Measurements from ENCODE around the gene SPIB. TPM values are rescaled to one million over a fixed set of nuclear protein-coding genes. Genes with fewer than 3 reads are reported as not detected.

The SPIB gene
- total and polyA plus RNA-seq, 2 experiments from 2014 or later: 12.6 to 17.5 TPM

- H3K36me3 ChIP-seq (ENCODE audit: insufficient read depth): no peaks in the 10 kb centered on the region
- no peak overlapping the region for H3K27ac Mint-ChIP-seq
- peaks cover 13% of the 10 kb centered on the region for H3K27me3 Mint-ChIP-seq (ENCODE audit: insufficient read depth, low read depth, poor library complexity)
- H4K20me1 ChIP-seq (replicated peaks; ENCODE audit: insufficient read depth): no peaks in the 10 kb centered on the region; the same call in 1 of the 2 replicates
- peaks cover 36% of the 10 kb centered on the region for H3K36me3 Mint-ChIP-seq (ENCODE audit: low read depth)
- peak overlapping the region; percentile 98 for H3K4me2 ChIP-seq
- no peak overlapping the region for H3K27ac ChIP-seq (ENCODE audit: low read depth)
- H3K9me3 Mint-ChIP-seq: peaks cover 3% of the 10 kb centered on the region; the same call in 2 of the 3 replicates
- no peak overlapping the region for H3K4me3 Mint-ChIP-seq
- H3K4me3 ChIP-seq: peak overlapping the region; percentile 78
- H3K79me2 ChIP-seq (replicated peaks; ENCODE audit: insufficient read depth): peaks cover 6% of the 10 kb centered on the region; the same call in 1 of the 2 replicates
- no peaks in the 10 kb centered on the region for H3K9me2 ChIP-seq (ENCODE audit: insufficient read depth)
- no peak overlapping the region for H2AFZ ChIP-seq
- H3F3A ChIP-seq (replicated peaks; ENCODE audit: low read depth): peaks cover 14% of the 10 kb centered on the region; the same call in 1 of the 2 replicates
- ATAC-seq: no peak
- peaks cover 25% of the 10 kb centered on the region for H3K4me1 Mint-ChIP-seq
- no peaks in the 10 kb centered on the region for H3K27me3 ChIP-seq (ENCODE audit: insufficient read depth)
- peaks cover 14% of the 10 kb centered on the region; the same call in 1 of the 2 replicates for H3K4me1 ChIP-seq (ENCODE audit: insufficient read depth)
- DNase-seq (ENCODE audit: low spot score): peak; percentile 30
- no peak for TF ChIP-seq NANOG (IDR thresholded peaks at IDR 0.05; ENCODE audit: borderline replicate concordance)
- no peak for TF ChIP-seq ZNF114 (CRISPR knock-in tag; IDR thresholded peaks at IDR 0.05)
- no peak for TF ChIP-seq CREB1 (CRISPR knock-in tag; IDR thresholded peaks at IDR 0.05; ENCODE audit: low read depth)
- TF ChIP-seq ZNF331 (CRISPR knock-in tag; IDR thresholded peaks at IDR 0.05; ENCODE audit: low read depth): no peak
- TF ChIP-seq EZH2 (IDR thresholded peaks at IDR 0.05; ENCODE audit: low read depth, unreplicated experiment): no peak
- no peak for TF ChIP-seq STAT1 (IDR thresholded peaks at IDR 0.05; ENCODE audit: unreplicated experiment)
- no peak for TF ChIP-seq CTCF (conservative IDR thresholded peaks at IDR 0.05; ENCODE audit: low read depth in 2 of 2)
- TF ChIP-seq, protein P1, sequence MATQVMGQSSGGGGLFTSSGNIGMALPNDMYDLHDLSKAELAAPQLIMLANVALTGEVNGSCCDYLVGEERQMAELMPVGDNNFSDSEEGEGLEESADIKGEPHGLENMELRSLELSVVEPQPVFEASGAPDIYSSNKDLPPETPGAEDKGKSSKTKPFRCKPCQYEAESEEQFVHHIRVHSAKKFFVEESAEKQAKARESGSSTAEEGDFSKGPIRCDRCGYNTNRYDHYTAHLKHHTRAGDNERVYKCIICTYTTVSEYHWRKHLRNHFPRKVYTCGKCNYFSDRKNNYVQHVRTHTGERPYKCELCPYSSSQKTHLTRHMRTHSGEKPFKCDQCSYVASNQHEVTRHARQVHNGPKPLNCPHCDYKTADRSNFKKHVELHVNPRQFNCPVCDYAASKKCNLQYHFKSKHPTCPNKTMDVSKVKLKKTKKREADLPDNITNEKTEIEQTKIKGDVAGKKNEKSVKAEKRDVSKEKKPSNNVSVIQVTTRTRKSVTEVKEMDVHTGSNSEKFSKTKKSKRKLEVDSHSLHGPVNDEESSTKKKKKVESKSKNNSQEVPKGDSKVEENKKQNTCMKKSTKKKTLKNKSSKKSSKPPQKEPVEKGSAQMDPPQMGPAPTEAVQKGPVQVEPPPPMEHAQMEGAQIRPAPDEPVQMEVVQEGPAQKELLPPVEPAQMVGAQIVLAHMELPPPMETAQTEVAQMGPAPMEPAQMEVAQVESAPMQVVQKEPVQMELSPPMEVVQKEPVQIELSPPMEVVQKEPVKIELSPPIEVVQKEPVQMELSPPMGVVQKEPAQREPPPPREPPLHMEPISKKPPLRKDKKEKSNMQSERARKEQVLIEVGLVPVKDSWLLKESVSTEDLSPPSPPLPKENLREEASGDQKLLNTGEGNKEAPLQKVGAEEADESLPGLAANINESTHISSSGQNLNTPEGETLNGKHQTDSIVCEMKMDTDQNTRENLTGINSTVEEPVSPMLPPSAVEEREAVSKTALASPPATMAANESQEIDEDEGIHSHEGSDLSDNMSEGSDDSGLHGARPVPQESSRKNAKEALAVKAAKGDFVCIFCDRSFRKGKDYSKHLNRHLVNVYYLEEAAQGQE (IDR thresholded peaks at IDR 0.05; ENCODE audit: unreplicated experiment): no peak
- no peak for TF ChIP-seq ZNF462 (CRISPR knock-in tag; IDR thresholded peaks at IDR 0.05)
- no peak for TF ChIP-seq EZH2phosphoT487 (IDR thresholded peaks at IDR 0.05; ENCODE audit: unreplicated experiment)
- TF ChIP-seq ETS1 (IDR thresholded peaks at IDR 0.05): no peak
- no peak for TF ChIP-seq JUNB (IDR thresholded peaks at IDR 0.05; ENCODE audit: unreplicated experiment)
- TF ChIP-seq POLR2AphosphoS5 (IDR thresholded peaks at IDR 0.05; ENCODE audit: low read depth): no peak
Measured at GRCh38 chr19:50417111-50418081, 1.3 kb upstream of the SPIB start.
